Activated naive CD4-positive, alpha-beta T cell (primary cell): ENCODE measurements around the gene HIPK3.
"Not testable (repeated sequence)": the region's sequence is repeated elsewhere in the genome, so short reads cannot be mapped to it uniquely, and the experiment has no call there.

Experiments used
- DNase-seq, 4 experiments: peaks; one replicate each; lab custom pipeline; 2025; lab: John Stamatoyannopoulos, UW

HIPK3 gene

DNA sequence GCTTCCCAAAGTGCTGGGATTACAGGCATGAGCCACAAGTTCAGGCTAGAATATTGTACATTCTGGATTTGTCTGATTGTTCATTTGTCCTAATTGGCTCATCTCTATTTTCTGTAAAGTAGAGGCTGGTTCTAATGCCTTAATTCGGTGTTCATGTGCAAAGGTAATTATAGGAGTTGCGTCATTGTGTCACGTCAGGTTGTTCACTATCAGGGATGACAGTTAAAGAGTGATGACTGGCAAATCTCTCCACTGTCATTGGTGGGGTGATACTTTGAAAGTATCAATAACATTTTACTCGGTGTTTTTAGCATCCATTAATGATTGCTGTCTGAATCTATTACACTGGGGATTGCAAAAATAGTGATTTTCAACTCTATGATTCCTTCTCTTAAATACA lies 103.5 kb downstream of the HIPK3 start:
- DNase-seq, result no peak

DNA sequence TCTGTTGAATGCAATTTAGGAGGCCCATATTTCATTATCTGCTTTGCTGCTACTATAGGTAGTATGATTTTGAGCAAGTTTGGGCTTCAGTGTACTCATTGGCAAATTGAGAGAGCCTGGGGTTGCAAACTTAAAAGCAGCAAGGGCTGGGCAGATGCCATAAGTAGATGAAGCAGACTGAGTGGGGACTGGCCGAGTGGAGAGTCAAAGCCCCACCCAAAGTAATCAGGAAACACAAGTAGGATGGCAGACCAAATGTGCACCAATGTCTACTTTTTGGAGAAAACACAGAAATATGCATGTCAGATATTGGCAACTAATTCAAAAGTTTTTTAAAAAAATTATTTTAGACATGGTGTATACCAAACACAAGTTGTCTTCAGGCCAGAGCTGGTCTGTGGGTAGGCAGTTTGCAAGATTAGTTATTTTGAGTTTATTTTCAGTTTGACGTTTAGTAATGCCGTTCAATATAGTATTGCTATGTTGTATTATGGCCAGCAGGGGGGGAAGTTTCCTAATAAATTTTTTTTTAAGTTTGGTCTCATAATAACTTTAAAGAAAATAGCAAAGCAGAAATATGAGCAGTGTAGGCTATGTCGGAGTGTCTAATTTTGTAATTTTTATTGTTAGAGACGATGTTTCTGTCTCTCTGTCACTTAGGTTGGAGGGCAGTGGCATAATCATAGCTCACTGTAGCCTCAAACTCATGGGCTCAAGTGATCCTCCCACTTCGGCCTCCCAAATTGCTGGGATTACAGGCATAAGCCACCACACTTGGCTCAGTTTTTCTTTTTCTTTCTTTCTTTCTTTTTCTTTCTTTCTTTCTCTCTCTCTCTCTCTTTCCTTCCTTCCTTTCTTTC lies 105.1 kb downstream of the HIPK3 start:
- DNase-seq, result no peak

DNA sequence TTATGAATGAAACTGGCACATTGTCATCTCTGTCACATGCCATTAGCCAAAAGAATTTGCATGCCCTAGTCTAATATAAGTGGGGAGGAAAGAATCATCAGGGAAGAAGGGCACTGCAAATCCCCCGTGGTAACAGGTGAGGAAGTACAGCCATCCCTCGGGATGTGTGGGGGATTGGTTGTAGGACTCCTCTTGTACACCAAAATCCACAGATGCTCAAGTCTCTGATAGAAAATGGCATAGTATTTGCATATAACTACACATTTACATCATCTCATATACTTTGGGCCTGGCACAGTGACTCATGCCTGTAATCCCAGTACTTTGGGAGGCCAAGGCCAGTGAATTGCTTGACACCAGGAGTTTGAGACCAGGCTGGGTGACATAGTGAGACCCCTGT lies 109.7 kb downstream of the HIPK3 start:
- DNase-seq, result no peak

DNA sequence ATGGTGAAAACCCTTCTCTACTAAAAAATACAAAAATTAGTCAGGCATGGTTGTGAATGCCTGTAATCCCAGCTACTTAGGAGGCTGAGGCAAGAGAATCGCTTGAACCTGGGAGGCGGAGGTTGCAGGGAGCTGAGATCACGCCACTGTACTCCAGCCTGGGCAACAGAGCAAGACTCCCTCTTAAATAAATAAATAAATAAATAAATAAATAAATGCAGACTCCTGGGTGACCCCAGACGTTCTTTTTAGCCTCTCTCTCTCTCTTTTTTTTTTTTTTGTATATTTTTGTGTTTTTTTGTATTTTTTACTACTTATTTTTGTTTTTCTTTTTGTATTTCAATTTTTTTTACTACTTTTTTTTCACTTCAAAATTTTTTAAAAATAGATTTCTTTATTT lies 111.3 kb downstream of the HIPK3 start:
- DNase-seq, result not testable (repeated sequence)

DNA sequence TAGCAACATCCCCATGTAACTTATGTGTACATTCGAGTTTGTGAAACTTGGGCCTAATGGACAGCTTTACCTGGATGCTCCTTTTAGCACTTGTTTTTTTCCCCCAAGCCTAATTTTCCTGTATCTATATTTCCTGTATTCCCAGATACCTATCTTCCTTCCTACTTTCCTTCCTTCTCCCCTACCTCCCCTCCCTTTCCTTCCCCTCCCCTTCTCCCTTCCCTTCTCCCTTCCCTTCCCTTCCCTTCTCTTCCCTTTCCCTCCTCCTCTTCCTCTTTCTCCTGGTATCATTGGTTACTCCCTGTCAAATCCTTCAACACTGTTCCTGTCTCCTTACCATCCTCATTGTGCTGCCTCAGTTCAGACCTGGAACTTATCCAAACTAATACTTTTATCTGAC lies 111.8 kb downstream of the HIPK3 start:
- DNase-seq, result no peak

DNA sequence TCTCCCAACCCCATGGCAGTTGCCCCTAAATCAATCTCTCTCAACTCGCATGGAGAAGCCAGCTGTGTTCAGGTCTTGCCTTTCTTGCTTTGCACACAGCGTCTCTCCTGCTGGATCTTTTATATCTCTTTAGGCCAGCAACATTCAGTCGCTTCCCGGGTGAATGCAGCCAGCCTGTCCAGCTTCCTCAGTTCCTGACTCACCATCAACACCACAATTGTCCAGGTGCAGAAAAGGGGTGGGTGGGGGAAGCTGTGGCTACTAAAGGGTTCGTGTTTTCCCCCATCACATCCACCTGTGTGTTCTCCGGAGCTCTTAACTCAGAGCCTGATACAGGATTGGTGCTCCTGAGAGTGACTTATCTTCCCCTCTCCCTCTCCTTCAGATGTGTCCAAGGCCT lies 116.5 kb downstream of the HIPK3 start:
- no peak for DNase-seq

DNA sequence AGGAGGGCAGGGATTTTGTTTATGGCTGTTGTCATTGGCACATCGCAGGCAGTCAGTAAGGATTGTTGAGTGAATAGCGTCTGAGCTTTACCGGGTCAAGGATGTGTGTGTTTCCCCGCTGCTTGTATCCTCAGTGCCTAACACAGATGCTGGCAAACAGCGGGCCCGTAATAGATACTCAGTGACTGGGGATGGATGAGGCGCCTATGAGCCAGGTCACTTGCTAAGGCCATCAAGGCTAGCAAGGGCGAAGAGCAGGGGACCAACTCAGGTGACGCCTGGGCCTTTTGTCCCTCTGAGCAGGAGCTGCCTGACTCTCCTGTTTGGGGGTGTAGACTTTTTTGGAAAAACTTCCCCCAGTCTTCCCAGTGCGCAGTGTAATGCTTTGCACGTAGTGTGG lies 118.1 kb downstream of the HIPK3 start:
- no peak for DNase-seq

DNA sequence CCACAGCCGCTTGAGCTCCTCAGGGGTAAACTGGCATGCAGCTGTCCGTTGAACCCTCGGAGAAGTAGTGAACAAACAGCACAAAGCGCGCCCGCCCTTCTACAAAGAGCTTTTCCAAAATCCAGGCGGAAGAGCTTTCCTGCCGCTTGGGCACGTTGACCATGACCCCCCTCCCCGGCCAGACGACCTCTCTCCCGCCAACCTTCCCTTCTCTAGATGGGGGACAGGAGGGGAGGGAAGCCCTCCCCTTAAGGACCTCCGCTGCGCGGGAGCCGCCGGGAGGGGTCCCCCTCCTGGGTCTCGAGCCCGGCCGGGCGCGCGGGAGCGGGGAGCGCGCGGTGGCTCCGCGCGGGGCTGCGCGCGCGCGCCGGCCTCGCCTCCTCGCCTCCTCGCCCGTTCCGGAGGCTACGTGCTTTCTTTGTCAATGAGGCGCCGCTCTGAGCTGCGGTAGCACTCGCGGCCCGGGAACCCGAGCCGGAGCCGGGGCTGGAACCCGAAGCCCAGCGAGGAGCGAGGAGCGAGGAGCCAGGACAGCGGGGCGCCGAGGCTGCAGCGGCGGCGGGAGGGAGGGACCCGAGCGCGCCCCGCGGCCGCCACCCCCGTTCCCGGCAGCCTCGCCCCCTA lies 118.6 kb downstream of the HIPK3 start, which contains the start of gene KIAA1549L:
Gene KIAA1549L, plus strand, starts transcription at position 421 of the 624 bp plus-strand sequence.
- DNase-seq, result no peak

DNA sequence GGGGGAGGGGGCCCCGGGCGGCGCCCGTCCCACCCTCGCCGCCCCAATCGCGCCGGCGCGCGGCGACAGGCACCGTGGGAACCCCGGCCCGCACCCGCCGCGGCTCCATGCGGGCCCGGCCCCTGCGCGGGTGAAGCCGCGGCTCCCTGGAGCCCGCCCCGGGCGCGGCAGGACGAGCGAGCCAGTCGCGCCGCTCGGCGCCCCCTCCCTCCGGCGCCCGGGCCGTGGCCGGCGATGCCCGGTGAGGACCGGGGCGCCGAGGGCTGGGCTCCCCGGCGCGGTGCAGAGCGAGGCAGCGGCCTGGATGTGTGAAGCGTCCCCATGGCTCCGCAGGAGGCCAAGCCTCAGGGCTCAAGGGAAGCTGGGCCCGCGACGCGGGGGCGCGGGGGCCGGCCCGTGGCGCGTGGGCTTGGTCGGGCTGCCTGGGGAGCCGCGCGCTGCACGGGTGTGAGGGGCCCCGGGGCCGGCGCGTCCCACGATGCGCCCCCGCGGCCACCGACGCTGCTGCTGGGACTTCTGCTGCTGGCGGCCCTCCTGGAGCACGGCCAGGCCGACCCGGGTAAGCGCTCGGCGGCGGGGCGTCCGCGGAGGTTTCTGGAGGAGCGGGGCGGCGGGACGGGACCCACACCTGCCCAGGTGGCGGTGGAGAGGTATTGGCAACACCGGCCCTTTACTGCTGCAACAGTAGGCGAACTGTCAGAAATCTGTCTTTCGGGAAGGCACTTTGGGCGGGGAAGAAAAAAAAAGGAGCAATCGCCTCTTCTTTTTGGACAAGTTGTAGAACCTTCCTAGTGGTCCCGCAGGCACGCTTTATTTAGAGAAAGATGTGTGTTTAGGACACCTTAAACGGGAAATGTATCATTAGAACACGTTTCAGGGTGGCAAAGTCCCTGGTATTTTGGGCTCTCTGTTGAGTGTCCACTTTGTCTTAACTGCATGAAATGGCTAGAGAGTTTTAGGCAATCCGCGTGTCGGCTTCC lies 119.4 kb downstream of the HIPK3 start:
- no peak for DNase-seq

DNA sequence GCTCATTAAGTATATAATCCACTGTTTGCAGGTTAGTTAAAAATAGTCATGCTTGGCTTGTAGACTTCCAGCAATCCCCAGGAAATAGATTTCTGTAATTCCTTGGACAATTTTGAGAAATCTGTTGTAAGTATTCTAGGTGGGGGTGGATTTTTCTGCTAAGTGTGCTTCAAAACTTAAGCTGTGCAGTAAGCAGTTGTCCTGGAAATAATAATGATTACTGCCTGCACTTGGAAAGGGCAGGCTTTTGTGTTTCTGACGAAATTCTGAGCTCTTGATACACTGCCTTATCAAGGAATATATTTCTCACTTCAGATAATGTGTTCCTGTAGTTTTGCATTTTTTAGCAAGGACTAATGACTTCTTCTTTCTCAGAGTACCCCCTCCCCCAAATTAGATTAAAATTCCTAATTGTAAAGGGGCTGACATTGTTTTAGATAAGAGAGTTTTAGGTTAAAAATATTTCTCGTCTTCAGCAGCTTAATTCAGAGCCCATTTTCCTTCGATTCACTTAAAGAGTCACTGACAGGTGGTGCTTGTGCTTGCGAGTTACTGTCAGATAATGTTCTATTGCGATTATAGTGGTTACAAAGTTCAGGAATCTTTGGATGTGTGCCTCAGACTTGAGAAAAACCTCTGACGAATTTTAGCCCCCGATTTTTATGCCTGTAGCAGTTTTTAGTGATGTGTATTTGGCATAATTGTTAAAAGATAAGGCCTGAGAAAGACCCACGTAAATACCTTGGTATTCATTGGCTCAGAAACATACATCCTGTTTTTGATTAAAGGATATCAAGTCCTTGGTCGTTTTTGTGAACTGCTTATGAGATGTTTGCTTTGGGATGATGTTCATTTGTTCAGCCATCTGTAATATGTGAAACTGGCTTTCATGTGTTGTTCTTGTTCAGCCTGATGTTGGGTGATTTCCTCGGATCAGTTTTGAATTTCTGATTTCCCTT lies 120.5 kb downstream of the HIPK3 start:
- no peak for DNase-seq

DNA sequence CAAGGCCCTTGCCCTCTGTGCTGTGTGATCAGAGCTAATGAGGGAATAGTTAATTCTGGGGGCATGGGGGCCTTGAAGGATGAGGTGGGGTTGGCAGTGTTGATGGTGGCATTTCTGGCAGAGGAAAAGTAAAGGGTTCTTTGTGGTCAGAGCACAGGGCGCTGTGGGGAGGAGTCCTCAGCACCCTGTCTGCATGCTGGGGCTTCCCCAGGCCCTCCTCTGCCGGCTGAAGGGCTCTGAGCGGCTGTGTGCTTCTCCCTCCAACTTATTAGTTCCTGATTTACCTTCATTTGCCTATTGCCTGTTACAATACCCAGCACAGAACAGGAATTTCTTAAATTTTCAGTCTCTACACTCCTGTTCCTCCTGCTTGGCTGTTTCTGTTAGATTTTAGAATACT lies 122.8 kb downstream of the HIPK3 start:
- DNase-seq, result no peak

DNA sequence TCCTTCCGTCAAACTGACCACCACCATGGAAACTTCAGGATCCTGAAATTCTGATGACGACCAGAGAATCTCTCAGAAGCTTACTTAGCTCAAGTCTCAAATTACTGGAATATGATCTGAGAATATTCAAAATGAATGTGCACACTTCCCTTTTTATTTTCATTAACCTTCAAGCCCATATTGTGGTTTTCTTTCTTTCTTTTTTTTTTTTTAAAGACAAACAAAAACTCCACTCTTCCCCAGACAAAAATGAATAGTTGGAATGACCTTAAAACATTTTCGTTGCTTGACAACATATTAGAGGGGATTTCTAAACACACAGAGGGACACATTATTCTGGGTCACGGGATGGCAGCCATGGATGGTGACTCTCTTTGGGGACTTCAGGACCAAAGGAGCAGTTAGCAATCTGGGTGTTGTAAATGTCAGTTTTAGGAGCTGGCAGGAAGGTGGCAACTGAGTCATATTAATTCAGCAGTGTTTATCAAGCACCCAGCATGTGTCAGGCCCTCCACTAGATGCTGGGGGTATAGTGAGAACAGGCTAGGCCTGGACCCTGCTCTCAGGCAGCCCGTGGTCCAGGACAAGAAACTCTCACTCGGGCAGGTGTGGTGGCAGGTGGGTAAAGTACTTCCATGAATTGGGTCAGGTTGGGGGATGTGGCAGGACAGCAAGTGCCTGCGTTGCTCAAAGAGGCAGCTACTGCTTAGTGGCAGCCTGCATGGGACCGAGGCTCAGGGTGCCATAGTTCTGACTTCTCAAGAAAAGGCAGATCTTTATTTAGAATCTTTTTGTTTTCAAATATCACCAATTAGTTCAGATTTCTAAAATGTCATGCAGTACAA lies 126.1 kb downstream of the HIPK3 start:
- DNase-seq, result no peak

DNA sequence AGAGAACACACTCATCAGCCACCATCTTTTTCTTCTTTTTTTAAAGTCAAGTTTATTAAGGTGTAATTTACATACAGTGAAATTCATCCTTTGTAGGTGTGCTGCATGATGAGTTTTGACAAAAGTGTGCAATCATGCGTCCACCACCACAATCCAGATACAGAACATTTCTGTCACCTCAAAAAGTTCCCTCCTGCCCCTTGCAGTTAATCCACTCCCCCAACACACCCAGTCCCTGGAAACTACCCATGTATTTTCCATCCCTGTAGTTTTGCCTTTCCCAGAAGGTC lies 126.7 kb downstream of the HIPK3 start:
- DNase-seq, result no peak

DNA sequence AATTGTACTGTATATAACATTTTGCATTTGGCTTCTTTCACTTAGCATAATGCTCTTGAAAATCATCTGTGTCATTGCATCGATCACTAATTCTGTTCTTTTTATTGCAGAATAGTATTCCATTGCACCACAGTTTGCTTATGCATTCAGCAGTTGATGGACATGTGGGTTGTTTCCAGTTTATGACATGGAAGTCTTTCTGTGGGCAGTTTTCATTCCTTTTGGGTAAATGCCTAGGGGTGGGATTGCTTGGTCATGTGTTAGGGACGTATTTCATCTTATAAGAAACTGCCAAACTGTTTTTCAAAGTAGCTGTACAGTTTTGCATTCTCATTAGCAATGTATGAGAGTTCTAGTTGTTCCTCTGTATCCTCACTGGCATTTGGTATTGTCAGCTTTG lies 127.0 kb downstream of the HIPK3 start:
- DNase-seq, result no peak

DNA sequence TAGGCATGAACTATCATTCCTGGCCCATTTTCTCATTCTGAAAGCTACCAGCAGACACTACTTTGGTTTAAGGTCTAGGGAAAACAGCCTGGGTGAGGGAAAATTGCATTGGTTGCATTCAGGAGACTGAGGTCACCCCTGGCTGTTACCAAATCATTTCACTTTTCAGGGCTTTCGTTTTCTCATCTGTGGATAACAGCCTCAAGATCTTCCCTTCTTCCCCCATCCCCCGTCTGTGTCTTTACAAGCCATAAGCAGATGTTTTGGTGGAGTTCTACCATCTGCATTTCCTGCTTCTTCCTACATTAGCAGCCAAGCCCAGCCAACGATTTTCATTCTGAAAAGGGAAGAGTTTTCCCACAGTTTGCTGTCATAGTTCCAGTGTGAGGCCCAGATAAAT lies 130.4 kb downstream of the HIPK3 start:
- DNase-seq, result no peak

DNA sequence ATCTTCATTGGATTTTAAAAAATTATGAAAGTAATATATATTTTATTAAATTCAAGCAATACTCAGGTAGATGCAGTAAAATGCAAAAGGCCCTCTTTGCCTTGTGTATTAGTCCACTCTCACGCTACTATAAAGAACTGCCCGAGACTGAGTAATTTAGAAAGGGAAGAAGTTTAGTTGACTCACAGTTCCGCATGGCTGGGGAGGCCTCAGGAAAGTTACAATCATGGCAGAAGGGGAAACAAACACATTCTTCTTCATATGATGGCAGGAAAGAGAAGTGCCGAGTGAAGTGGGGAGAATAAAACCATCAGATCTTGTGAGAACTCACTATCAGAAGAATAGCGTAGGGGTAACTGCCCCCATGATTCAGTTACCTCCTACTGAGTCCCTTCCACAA lies 130.8 kb downstream of the HIPK3 start:
- no peak for DNase-seq

DNA sequence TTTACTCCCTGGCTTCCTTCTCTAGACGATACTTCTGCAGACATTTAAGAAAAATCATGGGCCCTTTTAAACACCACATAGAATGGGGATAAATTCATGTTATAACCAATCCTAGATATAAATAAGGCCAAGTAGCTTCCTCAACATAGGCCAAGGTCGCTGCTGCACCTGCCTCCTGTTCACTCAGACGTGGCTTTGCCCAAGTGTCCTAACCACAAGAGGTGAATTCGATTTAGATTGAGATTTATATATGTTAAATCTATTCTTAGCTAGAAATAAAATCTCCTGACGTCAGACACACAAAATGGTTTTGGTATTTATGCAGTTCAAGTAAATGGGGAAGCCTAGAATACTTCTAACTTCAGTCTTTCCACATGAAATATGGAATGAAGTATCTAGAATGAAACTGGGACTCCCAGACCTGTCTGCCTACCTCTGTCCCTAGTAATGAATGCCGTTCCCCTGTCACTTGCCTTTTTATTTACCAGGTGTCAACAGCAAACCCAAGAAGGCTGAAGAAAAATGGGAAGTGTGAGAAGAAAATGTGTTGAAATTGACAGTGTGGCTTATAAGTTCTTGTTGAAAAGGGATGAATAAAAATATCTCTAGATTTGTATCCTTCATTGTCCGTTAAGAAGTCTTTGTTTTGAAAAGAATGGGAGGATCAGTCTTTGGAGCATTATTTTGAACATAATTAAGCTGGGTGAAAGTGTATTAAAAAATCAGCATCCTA lies 131.8 kb downstream of the HIPK3 start:
- DNase-seq, result no peak

DNA sequence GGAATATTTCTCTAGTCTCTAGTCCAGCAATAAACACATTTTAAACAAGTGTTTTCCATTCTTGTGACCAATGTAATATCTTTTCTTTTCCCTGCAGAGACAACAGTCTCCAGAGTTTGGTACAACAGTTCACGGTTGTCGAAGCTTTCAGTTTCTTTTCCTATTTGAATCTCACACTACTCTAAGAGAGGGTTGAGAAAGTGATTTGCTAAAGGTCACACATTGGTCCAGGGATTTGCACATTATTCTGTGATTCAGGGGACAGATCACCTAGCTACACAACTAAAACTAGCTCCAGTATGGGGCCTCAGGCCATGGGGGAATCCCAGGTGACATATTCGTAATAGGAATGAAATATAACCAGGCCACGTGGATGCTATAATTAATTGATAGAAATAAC lies 132.5 kb downstream of the HIPK3 start:
- no peak for DNase-seq

DNA sequence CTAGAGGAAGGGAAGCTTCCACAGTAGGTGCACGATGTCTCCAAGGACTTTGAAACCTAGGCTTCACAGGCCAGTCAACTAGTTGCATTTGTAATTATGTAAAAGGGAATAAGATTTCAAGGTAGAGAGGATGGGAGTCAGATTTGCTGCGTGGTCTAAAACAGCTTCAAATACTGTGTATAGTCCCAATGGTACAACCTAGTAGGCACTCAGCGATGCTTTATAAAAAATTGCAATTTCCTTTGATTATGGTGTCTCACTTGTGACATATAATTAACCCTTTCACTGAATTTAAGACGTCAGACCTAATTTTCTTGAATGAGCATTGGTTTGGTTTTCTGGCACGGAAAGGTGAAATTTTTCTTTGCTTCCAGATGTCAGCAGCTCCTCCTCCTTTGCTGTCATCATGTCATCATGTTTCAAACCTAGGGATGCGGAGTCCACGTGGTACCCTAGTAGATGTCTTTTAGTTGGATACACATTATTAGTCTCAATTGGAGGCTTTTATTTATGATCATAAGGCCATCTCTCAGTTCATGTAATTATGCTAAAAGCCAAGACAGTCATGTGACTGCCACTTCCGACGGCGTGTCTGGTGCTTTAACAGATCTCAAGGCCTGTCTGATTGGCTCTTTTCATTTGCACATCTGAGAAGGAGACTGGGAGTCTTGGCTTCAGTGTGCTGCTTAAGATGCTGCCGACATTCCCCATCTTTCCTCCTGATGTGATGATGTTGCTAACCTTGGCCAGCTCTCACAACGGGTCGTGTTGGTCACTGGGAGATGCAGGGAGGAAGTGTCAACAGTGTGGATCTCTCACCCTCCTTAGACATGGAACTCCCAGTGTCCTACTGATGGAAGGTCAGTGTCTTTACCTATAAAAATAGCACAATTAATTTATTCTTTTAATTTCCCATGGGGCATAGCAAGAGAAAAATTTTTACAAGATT lies 134.0 kb downstream of the HIPK3 start:
- DNase-seq, result no peak
